NK-92 (cell line): Measurements from ENCODE around the gene FRMD4A.
"Not testable (repeated sequence)": the region's sequence is repeated elsewhere in the genome, so short reads cannot be mapped to it uniquely, and the experiment has no call there.

Source experiments
- DNase-seq: peaks from one replicate; lab custom pipeline; 2025; ENCODE audit not compliant: unreplicated experiment; lab: John Stamatoyannopoulos, UW

FRMD4A gene

GRCh38 chr10:14063531-14064285 is 267.0 kb downstream of the FRMD4A start:
- no peak for DNase-seq

- DNase-seq, result no peak
These were observed 268.0 kb downstream of the FRMD4A start for GRCh38 chr10:14062528-14063260.

GRCh38 chr10:14060320-14061070 is 270.2 kb downstream of the FRMD4A start:
- DNase-seq, result no peak

- DNase-seq, result no peak
These were observed 274.0 kb downstream of the FRMD4A start for GRCh38 chr10:14056610-14057332.

GRCh38 chr10:14052931-14053330 is 277.8 kb downstream of the FRMD4A start:
- DNase-seq, result no peak

GRCh38 chr10:14050598-14050997 is 280.1 kb downstream of the FRMD4A start:
- no peak for DNase-seq

- DNase-seq, result no peak
These were observed 281.7 kb downstream of the FRMD4A start for GRCh38 chr10:14048930-14049613.

- no peak for DNase-seq
These were observed 283.3 kb downstream of the FRMD4A start for GRCh38 chr10:14047431-14047830.

- DNase-seq, result not testable (repeated sequence)
These were observed 288.7 kb downstream of the FRMD4A start for GRCh38 chr10:14042051-14042450.

GRCh38 chr10:14040787-14041631 is 289.7 kb downstream of the FRMD4A start:
- DNase-seq, result no peak

- DNase-seq, result no peak
These were observed 290.6 kb downstream of the FRMD4A start for GRCh38 chr10:14039968-14040668.

GRCh38 chr10:14036233-14036632 is 294.5 kb downstream of the FRMD4A start:
- DNase-seq, result no peak

GRCh38 chr10:14035506-14035905 is 295.2 kb downstream of the FRMD4A start:
- DNase-seq, result no peak

- no peak for DNase-seq
These were observed 298.2 kb downstream of the FRMD4A start for GRCh38 chr10:14032406-14032998.

GRCh38 chr10:14026325-14026724 is 304.4 kb downstream of the FRMD4A start:
- no peak for DNase-seq

GRCh38 chr10:14025283-14026189 is 305.2 kb downstream of the FRMD4A start:
- no peak for DNase-seq

GRCh38 chr10:14024329-14025202 is 306.2 kb downstream of the FRMD4A start:
- no peak for DNase-seq
